HG02642 (cell line): ENCODE results near the gene MYH10.

Source experiments
- ATAC-seq: cut with Tn5 transposase; IDR thresholded peaks from one replicate; pipeline ENCODE4 v1.9.1; 2021; ENCODE audit warnings: mild to moderate bottlenecking; ENCODE audit not compliant: unreplicated experiment, poor library complexity

The MYH10 gene

DNA sequence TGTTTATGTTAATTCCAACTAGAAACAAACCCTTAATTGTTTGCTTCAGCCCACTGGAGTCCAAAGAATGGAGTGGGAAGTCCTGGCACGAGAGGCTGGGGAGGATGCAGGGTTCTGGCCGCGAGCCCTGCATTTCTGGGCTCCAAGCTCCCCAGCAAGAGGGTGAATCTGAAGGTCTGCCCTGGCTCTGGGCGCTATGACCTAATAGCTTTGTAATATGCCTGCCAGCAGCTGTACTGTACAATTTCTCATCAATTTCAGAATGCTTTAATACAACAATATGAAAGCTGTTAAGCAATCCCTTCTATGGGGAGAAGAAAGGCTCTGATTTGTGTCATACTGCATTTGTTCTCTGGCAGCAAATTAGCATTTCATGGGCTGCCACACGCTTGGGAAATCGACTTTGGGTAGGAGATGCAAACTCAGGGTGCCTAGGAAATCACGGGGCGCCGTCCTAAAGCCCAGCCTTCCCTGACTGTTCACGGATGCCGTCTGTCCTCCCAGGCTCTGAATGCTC lies 151.0 kb downstream of the MYH10 start:
- no peak for ATAC-seq

- no peak for ATAC-seq
Measured at GRCh38 chr17:8477715-8478441, 152.6 kb downstream of the MYH10 start.

GRCh38 chr17:8477171-8477570 lies 153.4 kb downstream of the MYH10 start:
- no peak for ATAC-seq

GRCh38 chr17:8476741-8477140 lies 153.8 kb downstream of the MYH10 start:
- no peak for ATAC-seq

GRCh38 chr17:8475781-8476180 lies 154.7 kb downstream of the MYH10 start:
- no peak for ATAC-seq

DNA sequence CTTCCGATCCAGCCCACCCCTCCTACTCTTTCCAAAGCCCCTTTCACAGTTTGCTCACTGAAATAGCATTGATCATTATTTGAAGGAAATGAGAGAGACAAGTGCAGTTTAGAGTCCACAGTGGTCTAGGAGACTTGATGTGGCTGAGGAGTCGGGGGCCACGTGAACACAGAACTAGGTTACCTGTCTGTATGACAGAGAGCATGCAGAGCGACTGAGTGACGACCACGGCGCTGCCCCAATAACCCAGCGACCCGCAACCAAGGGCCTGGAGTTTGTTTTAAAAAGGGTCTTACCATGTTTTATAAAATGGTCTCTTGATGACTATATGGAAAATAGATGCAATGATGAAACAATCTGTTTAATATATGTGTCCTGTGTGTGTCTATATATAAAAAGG lies 155.3 kb downstream of the MYH10 start:
- ATAC-seq = no peak

DNA sequence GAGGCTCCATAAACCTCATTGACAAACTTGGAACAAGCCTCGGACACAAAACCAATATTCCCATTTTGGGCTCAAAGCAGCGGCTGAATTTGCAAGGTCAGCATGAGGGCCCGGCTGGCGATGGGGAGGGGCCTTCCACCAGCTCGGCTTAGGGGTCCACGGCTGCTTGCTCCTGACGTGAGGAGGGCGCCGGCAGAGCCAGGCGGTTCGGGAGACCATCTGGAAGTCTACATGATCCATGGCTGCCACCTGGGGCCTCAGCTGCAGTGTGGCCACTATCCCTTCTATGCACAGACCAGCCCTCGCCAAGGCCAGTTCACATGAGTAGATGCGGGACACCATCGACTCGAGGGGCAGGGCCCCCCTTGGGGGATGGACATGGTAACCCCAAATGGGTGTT lies 155.7 kb downstream of the MYH10 start:
- no peak for ATAC-seq

GRCh38 chr17:8473451-8474192 lies 156.9 kb downstream of the MYH10 start:
- ATAC-seq = no peak

GRCh38 chr17:8472663-8473062 lies 157.9 kb downstream of the MYH10 start:
- ATAC-seq = no peak

- ATAC-seq = no peak
Measured at GRCh38 chr17:8470447-8471047, 160.0 kb downstream of the MYH10 start.

GRCh38 chr17:8469964-8470363 lies 160.6 kb downstream of the MYH10 start:
- ATAC-seq = no peak

GRCh38 chr17:8468980-8469379 lies 161.5 kb downstream of the MYH10 start:
- ATAC-seq = no peak

GRCh38 chr17:8468127-8468526 lies 162.4 kb downstream of the MYH10 start:
- no peak for ATAC-seq

- ATAC-seq = no peak
Measured at GRCh38 chr17:8467527-8467926, 163.0 kb downstream of the MYH10 start.

DNA sequence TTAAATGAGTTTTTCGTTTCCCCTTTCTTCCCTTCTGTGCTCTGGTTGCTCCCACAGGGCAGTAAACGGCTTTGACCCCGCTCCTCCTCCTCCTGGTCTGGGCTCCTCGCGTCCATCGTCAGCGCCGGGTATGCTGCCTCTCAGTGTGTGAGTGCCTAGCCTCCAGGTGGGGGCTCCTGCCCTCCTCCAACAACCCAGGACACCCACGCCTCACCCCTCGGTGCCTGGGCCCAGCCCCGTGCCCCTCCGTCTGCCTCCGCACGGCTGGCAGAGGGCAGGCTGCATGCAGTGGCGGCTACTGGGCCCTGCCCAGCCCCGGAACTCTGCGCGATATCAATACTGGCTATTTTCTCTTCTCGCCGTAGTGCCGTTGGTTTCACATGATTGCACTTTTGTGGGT lies 163.7 kb downstream of the MYH10 start:
- no peak for ATAC-seq

GRCh38 chr17:8466456-8466855 lies 164.1 kb downstream of the MYH10 start:
- ATAC-seq = no peak

- no peak for ATAC-seq
Measured at GRCh38 chr17:8465759-8466158, 164.8 kb downstream of the MYH10 start.

DNA sequence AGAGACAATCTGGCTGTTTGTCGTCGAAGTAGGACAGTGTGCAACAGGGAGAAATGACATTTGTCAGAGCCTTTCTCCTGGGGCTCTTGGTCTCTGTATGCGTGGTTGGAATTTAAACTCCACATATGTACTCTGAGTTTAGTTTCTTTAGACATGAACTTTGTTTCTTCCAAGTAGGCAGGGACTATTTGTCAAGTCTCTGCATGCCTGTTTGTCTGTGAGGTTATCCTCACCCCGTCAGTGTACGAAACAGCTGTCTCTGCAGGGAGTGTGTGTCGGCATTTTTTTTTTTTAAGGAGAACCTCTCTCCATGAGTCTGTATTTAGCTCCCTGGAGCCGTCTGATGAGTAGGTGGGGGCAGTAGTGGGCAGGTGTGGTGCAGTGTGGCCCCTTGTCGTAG lies 165.2 kb downstream of the MYH10 start:
- no peak for ATAC-seq

- no peak for ATAC-seq
Measured at GRCh38 chr17:8464941-8465340, 165.6 kb downstream of the MYH10 start.

GRCh38 chr17:8463099-8463498 lies 167.4 kb downstream of the MYH10 start:
- no peak for ATAC-seq

DNA sequence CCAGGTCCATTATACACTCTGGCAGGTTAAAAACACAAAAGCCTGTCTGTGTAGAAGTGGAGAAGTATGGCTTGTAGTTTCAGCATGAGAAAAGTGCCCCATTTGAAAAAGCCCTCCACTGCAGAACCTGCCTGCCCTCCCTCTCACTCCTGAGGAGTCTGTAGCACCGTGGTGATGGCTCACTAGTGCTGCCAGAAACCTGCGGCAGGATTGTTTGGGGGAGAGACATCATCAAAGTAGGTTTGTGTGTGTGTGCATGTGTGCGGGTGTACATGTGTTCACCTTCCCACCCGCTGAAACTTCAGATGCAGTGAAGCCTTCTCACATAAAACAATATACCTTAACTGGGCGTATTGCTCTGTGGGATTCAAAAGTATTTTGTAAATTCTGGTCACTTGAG lies 168.0 kb downstream of the MYH10 start:
- no peak for ATAC-seq
